Stimulated activated CD8-positive, alpha-beta memory T cell treated with anti-CD3 and anti-CD28 coated beads, Interleukin-15, amount 100 ng/mL, for 4 hours (primary cell): ENCODE measurements around the gene CNPPD1.
"Not testable (repeated sequence)": the region's sequence is repeated elsewhere in the genome, so short reads cannot be mapped to it uniquely, and the experiment has no call there.

ENCODE experiments used
- DNase-seq, 2 donors: peaks; one replicate each; pipeline ENCODE4 v3.0.0-alpha.2; 2020; ENCODE audit warnings: low read depth in 2 of 2

Gene CNPPD1

DNA sequence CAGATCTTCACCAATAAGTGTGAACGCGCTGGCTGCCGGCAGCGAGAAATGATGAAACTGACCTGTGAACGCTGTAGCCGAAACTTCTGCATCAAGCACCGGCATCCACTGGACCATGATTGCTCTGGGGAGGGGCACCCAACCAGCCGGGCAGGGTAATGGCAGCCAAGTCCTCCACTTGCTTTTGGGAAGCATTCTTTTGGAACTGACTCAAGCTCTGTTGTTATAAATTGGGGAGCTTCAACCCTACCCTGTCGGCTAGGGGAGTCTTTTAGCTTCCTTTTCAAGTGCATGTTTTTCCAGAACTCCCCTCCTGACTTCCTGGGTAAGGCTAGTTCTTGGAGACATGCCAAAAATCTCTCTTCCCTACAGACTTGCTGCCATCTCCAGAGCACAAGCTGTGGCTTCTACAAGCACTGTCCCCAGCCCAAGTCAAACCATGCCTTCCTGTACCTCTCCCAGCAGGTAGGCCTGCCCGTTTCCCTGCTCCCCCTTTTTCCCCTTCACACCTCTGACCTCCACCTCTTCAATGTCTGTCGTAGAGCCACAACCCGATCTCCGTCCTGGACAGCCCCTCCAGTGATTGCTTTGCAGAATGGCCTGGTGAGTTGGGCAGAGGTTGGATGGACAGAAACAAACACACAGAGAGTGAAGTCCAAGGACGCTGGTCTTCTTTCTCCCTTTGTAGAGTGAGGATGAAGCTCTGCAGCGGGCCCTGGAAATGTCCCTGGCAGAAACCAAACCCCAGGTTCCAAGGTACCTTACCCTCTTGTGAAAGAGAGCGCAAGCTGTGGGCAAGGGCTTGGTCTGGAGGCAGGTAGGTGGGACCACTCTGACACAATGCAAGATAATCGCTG lies 31.4 kb upstream of the CNPPD1 start:
- no peak for DNase-seq

DNA sequence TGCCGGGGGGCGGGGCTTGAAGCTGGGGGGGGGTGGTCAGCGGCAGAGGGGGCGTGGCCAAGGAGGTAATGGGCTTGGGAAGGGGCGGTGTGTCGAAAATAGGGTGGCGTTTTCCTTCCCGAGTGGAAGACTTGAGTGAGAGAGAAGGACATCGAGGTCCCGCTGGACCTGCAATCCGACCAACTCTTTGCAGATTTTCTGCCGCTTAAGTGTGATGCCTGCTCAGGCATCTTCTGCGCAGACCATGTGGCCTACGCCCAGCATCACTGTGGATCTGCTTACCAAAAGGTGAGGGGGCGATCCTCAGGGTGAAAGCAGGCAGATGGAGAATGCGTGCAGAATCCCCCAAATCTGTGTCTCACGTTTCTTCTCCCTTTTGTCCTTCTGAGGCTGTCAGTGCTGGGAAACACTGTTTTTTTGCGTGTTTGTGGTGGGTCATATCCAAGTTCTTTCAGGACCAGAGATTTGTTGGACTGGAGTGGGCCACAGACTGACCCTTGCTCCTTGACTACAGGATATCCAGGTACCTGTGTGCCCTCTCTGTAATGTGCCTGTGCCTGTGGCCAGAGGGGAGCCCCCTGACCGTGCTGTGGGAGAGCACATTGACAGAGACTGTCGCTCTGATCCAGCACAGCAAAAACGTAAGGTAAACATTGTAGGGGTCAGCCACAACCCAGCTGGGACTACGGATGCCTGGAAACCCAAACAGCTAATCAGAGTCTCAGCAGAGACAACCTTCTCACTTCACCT lies 30.6 kb upstream of the CNPPD1 start:
- no peak for DNase-seq

GRCh38 chr2:219206328-219207133 lies 29.8 kb upstream of the CNPPD1 start, which contains the start of gene ZFAND2B:
TSS of gene ZFAND2B (plus strand) at chr2:219206782. CDS start at chr2:219206988, 206 bp downstream.
- DNase-seq, result peak; percentile 84 to 92

GRCh38 chr2:219205981-219206327 lies 29.2 kb upstream of the CNPPD1 start:
- DNase-seq, result no peak

DNA sequence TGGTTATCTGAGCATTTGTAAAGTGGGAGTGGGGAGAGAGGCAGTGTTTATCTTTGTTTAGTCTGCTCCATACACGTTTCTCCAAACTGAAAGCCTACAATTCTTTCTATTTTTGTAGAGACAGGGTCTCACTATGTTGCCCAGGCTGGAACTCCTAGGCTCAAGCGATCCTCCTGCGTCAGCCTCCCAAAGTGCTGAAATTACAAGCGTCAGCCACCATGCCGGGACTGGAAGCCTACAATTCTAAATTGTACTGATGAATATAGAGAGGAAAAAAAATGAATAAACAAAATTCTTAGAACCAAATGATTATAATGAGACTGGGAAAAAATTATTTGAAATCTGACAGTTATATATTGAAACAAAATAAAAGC lies 28.4 kb upstream of the CNPPD1 start:
- DNase-seq, result no peak

DNA sequence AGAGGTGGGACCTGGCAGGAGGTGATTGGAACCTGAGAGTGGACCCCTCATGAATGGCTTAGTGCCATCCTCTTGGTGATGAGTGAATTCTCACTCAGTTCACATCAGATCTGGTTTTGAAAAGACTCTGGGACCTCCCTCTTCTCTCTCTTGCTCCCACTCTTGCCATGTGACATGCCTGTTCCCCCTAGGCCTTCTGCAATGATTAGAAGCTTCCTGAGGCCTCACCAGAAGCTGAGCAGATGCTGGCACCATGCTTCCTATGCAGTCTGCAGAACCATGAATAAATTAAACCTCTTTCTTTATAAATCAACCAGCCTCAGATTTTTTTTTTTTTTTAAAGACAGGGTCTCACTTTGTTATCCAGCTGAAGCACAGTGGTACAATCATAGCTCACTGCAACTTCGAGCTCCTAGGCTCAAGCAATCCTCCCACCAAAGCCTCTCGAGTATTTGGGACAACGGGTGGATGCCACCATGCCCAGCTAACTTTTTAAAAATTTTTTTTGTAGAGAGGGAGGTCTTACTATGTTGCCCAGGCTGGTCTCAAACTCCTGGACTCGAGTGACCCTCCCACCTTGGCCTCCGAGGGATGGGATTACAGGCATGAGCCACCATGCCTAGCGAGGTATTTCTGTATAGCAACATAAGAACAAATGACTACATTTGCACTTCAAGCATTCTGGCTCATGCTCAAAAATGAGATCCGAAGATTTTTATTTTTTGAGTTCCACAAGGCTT lies 27.9 kb upstream of the CNPPD1 start:
- DNase-seq, result no peak

- DNase-seq, result not testable (repeated sequence)
These were observed 24.6 kb upstream of the CNPPD1 start for GRCh38 chr2:219201331-219201730.

- not testable (repeated sequence) for DNase-seq
These were observed 24.0 kb upstream of the CNPPD1 start for GRCh38 chr2:219200502-219201326.

GRCh38 chr2:219199470-219200211 lies 22.9 kb upstream of the CNPPD1 start:
- no peak for DNase-seq

GRCh38 chr2:219198974-219199373 lies 22.2 kb upstream of the CNPPD1 start:
- DNase-seq, result no peak

GRCh38 chr2:219197388-219197787 lies 20.7 kb upstream of the CNPPD1 start:
- no peak for DNase-seq

- no peak for DNase-seq
These were observed 10.2 kb upstream of the CNPPD1 start for GRCh38 chr2:219186754-219187456.

- DNase-seq, result no peak
These were observed 7.4 kb upstream of the CNPPD1 start for GRCh38 chr2:219184121-219184520.

DNA sequence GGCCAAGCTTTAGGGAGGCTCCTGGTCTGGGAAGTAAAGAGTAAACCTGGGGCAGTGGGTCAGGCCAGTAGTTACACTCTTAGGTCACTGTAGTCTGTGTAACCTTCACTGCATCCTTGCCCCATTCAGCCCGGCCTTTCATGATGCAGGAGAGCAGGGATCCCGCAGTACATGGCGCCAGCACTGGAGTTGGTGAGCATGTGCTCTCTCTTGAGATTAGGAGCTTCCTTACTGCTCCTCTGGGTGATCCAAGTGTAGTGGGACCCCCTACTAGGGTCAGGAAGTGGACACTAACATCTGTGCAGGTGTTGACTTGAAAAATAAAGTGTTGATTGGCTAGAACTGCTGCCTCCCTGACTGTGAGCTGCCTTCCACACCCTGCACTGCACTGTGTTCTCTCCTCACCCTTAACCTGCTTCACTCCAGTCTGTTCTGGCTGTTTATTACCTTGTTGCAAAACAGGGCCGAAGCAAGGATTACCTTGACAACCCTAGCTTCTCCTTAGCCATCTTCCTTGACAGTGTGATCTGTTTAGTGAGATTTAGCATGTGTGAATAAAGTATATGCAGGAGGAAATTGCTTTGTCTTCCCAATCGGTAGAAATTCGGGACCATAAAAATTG lies 6.5 kb upstream of the CNPPD1 start:
- no peak for DNase-seq

GRCh38 chr2:219182331-219183150 lies 5.8 kb upstream of the CNPPD1 start:
- DNase-seq, result no peak

GRCh38 chr2:219181531-219181930 lies 4.8 kb upstream of the CNPPD1 start:
- DNase-seq, result no peak

DNA sequence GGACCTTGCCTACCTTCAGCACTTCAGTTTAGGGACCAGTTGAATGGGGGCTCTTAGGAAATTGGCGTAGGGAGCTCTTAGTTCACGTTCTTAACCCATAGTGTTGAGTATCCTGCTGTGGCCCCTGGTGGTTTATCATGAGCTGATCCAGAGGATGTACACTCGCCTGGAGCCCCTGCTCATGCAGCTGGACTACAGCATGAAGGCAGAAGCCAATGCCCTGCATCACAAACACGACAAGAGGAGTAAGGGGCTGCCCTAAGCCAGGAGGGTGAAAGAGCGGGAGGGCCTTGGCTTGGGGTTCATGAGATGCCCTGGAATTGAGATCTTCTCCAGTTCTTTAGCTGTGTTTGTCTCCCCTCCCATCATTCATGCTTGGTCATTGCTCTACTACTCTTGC lies 4.2 kb upstream of the CNPPD1 start:
- no peak for DNase-seq
